GM18858 (cell line): ENCODE data around the gene ZDHHC17.
"Not testable (repeated sequence)": the region's sequence is repeated elsewhere in the genome, so short reads cannot be mapped to it uniquely, and the experiment has no call there.

Experiments
- ATAC-seq: cut with Tn5 transposase; IDR thresholded peaks from one replicate; pipeline ENCODE4 v1.9.1; 2021; ENCODE audit not compliant: unreplicated experiment

The ZDHHC17 gene, protein sequence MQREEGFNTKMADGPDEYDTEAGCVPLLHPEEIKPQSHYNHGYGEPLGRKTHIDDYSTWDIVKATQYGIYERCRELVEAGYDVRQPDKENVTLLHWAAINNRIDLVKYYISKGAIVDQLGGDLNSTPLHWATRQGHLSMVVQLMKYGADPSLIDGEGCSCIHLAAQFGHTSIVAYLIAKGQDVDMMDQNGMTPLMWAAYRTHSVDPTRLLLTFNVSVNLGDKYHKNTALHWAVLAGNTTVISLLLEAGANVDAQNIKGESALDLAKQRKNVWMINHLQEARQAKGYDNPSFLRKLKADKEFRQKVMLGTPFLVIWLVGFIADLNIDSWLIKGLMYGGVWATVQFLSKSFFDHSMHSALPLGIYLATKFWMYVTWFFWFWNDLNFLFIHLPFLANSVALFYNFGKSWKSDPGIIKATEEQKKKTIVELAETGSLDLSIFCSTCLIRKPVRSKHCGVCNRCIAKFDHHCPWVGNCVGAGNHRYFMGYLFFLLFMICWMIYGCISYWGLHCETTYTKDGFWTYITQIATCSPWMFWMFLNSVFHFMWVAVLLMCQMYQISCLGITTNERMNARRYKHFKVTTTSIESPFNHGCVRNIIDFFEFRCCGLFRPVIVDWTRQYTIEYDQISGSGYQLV

GRCh38 chr12:76763746-76764675 is at the start of gene ZDHHC17:
Gene ZDHHC17, plus strand, starts transcription at chr12:76764115. Its CDS starts 122 bp downstream, at chr12:76764237.
- ATAC-seq: peak; percentile 83

- no peak for ATAC-seq
Measured at GRCh38 chr12:76714415-76714814, 49.5 kb upstream of the ZDHHC17 start.

DNA sequence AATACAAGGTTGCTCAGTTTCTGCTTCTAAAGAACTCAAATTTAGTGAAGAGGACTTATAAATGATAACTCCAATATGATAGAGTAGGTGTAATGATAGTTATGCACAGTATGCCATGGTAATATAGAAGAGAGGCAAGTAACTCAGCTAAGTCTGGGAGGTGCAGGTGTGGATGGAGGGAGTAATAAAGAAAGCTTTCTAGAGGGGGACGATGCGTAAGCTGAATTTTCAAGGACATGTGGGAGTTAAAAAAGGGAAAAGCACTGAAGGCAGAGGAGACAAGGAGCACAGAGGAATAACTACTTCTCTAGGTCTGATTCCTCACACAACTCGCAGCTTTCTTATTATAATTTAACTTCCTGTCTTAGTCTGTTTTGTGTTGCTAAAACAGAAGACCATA is 49.1 kb upstream of the ZDHHC17 start:
- no peak for ATAC-seq

DNA sequence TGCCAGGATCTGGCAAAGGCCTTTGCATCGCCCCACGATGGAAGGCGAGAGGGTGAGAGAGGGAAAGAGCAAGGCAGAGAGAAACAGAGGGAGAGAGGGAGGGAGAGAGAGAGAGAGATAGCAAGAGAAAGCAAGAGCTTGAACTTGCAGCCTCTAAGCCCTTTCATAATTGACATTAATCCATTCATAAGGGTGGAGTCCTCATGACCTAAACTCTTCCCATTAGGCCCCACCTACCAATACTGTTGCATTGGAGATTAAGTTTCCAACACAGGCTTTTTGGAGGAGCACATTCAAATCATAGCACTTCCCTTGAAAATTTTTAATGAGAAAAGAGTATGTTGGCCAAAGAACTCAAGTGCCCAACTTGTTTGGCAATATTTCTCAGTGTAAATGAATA is 48.6 kb upstream of the ZDHHC17 start:
- ATAC-seq: no peak

DNA sequence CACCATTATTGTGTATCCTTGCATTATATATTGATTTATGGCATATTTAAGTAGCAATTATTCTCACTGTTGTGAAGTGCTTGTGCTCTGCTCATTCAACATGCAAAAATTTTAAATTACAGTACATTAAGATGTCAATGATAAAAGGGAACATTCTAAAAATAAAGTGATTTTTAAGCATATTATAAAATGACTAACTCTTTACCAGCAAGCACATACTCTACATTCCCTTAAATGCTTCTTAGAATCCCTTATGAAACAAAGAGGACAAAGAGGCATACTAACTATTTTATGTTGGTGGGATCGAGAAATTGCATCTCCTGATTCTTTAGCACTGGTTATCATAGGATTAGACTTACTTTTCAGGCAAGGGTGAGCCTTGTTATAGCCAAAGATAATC is 46.6 kb upstream of the ZDHHC17 start:
- ATAC-seq: no peak

GRCh38 chr12:76719171-76720041 is 44.5 kb upstream of the ZDHHC17 start:
- no peak for ATAC-seq

- no peak for ATAC-seq
Measured at GRCh38 chr12:76720068-76720467, 43.8 kb upstream of the ZDHHC17 start.

DNA sequence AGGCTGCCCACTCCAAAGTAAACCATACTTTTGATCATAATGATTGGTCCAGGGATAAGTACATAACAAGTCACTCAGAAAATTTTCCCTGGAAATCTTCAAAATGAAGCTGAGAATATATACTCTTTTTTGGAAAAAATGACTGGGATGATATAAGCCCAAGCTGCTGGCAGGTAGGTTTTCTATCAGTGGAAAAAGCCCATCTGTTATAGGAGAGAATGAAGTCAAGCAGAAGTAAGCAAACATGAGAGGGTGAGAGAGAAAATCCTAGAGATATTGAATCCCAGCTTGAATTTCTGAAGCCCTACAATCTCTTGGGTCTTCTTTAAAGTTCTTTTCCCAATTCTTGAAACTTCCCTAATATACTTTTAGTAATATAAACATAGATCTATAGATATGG is 37.3 kb upstream of the ZDHHC17 start:
- ATAC-seq: no peak

- ATAC-seq: not testable (repeated sequence)
Measured at GRCh38 chr12:76732188-76732587, 31.7 kb upstream of the ZDHHC17 start.

DNA sequence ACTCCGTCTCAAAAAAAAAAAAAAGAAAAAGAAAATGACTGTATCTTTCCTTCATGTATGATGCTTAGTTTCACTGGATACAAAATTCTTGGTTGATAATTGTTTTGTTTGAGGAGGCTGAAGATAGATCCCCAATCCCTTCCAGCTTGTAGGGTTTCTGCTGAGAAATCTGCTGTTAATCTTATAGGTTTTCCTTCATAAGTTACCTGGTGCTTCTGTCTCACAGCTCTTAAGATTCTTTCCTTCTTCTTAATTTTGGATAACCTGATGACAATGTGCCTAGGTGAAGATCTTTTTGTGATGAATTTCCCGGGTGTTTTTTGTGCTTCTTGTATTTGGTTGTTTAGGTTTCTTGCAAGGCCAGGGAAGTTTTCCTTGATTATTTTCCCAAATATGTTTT is 26.2 kb upstream of the ZDHHC17 start:
- not testable (repeated sequence) for ATAC-seq

GRCh38 chr12:76738824-76739579 is 24.9 kb upstream of the ZDHHC17 start:
- no peak for ATAC-seq

DNA sequence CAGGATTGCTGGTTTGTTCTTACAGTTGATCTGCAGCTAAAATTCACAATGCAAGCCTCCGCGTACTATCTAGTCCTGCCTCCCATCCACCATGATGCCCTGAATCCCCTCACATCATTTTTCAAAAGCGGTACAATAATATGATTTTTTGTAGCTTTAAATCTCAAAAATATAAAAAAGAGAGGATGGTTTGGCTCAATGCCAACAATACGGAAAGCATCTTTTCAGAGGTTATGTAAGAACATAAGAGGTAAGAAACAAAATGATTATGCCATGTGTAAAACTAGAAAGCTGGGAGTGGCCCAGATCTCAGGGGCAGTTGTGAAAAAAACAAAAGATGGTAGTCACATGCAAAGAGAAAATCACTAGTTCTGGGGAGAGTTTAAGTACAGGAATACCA is 24.0 kb upstream of the ZDHHC17 start:
- ATAC-seq: no peak

DNA sequence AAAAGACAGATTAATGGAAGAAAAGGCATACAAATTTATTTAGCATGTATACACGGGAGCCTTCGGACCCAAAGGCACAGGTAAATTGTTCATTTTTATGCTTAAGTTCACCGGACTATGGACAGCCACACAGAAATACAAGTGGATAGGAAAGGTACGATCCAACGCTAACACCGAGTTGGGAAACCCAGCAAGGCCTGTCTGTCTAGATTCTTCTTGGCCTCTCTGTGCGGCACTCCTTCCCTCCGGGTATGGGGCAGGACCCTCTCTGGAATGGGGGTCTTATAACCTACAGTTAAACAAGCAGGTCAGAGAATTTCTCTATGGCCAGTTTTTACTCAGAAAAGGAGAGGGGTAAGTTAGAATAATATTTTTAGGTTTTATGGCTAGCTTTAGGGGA is 23.4 kb upstream of the ZDHHC17 start:
- no peak for ATAC-seq

DNA sequence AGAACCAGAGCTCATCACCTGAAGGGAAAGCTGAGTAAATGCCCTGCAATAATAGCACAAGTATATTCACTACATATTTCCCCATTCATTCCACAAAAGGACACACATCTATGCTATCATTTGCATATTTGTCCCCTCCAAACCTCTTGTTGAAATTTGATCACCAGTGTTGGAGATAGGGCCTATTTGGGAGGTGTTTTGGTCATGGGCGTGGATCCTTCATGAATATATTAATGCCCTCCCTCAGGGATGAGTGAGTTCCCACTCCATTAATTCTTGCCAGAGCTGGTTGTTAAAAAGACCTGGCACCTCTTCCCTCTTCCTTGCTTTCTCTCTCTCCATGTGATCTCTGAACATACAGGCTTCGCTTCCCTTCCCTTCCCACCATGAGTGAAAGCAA is 18.6 kb upstream of the ZDHHC17 start:
- ATAC-seq: no peak

- no peak for ATAC-seq
Measured at GRCh38 chr12:76746516-76746915, 17.4 kb upstream of the ZDHHC17 start.

DNA sequence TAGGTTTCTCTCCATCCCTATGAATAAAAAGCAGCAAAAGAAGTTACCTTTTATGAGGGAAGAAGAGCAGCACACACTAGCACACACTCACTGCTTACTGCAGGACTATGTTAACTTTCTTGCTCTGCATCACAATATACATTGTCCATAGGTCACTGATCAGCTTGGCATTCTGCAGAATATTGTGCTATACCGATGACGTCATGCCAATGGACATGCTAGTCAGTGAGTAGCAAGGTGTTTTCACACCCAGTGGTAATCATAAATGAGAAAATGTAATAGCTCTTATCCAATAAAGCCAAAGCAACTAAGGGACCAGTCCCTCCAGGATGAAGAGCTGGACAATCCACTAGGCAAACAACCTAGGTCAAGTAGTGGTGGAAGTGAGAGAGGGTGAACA is 16.7 kb upstream of the ZDHHC17 start:
- no peak for ATAC-seq

GRCh38 chr12:76755829-76756379 is 8.0 kb upstream of the ZDHHC17 start:
- ATAC-seq: no peak

DNA sequence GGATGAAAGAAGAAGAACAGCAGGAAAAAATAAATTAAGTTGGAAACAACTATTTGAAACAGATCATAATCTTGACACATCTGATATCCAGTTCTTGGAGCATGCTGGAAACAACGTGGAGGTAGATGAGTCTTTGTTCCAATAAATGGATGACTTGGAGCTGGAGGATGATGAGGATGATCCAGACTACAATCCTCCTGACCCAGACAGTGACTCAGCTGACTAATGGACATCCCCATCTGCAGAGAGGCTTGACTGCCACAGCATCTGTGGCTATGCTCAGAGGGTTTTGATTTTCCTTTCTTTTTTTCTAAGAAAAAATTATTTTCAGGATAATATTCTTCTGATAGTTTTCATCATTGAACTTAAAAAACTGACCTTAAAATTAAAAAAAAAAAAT is 6.2 kb upstream of the ZDHHC17 start:
- ATAC-seq: no peak

DNA sequence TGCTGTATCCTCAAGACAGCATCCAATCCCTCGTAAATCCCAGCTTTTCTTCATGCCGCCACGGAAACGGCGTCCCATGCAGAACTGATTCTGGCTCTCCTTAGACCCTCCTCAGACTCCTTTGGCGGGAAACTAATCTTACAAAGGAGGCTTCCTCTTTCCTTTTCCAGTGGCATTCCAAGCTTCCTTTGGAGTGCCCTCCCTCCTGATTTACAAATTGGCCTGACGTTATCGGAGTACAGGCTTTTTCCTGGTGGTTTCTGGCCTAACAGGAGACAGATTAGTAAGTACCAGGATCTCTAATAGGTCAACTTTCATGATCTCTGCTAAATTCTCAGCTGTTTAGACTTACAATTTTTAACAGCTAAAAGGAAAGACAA is 1.3 kb upstream of the ZDHHC17 start:
- ATAC-seq: no peak

DNA sequence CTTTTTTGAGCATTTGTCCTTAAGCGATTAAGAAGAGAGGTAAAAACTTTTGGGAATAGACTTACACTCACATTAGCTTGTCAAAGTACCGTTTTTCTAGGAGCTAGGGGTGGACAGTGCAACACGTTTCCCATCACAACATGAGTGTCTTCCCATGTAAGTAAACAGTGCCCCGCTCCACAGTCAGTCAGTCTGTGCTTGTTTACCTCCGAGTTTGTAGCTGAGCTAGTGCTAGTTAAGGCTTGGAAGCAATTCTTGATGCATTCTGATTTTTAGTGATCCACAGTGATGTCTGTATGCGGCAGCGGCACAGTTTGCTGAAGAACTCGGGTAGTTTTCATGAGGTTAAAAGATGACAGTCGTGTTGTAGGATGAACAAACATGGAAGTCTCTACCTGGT is 941 bp downstream of the ZDHHC17 start:
- ATAC-seq: no peak
